Fibroblast of lung (primary cell): ENCODE results near the gene JPH3. TPM values are rescaled to one million over a fixed set of nuclear protein-coding genes. Genes with fewer than 3 reads are reported as not detected.

Experiments used
- DNase-seq, 2 donors: peaks; one replicate each; pipeline versions ENCODE4 v3.0.0 to v3.0.0-alpha.2; 2010; ENCODE audit warnings: low read depth in 2 of 2
- H2AFZ ChIP-seq: 2 replicates; pipeline ENCODE4 v1.5.1; 2012; ENCODE audit warnings: low read length, control low read depth, inconsistent platforms
- H3K27ac ChIP-seq: 2 replicates; pipeline ENCODE4 v1.5.1; 2011; ENCODE audit warnings: low read length, control low read depth; ENCODE audit not compliant: insufficient read depth
- H3K27me3 ChIP-seq: 2 replicates; pipeline ENCODE4 v1.5.1; 2011; ENCODE audit warnings: mild to moderate bottlenecking, low read length; ENCODE audit not compliant: control insufficient read depth, insufficient read depth
- H3K36me3 ChIP-seq: 2 replicates; pipeline ENCODE4 v1.5.1; 2011; ENCODE audit warnings: low read length; ENCODE audit not compliant: control insufficient read depth, insufficient read depth
- H3K4me1 ChIP-seq: 2 replicates; pipeline ENCODE4 v1.5.1; 2011; ENCODE audit warnings: low read length; ENCODE audit not compliant: control insufficient read depth, insufficient read depth; ENCODE audit errors: extremely low read depth
- H3K4me2 ChIP-seq: 2 replicates; pipeline ENCODE4 v1.5.1; 2011; ENCODE audit warnings: low read length, control low read depth; ENCODE audit not compliant: insufficient read depth; ENCODE audit errors: extremely low read depth
- H3K4me3 ChIP-seq, 4 experiments: fragments of 200-600 bp in 1 of 4; sonication (generic) in 1 of 4; replicated peaks in 1 of 4; 2 replicates each; pipeline ENCODE4 v1.5.1; 2011 to 2016; ENCODE audit warnings: low read length in 4 of 4, low read depth in 3 of 4, mild to moderate bottlenecking in 3 of 4, control low read depth in 2 of 4, inconsistent platforms in 1 of 4, mixed read lengths in 1 of 4; ENCODE audit not compliant: insufficient read depth in 1 of 4; ENCODE audit errors: control extremely low read depth in 1 of 4
- H3K79me2 ChIP-seq: 2 replicates; pipeline ENCODE4 v1.5.1; 2012; ENCODE audit warnings: mild to moderate bottlenecking, low read length, inconsistent platforms; ENCODE audit not compliant: control insufficient read depth, insufficient read depth
- H3K9ac ChIP-seq: 2 replicates; pipeline ENCODE4 v1.5.1; 2011; ENCODE audit warnings: mild to moderate bottlenecking, low read length, control low read depth; ENCODE audit not compliant: insufficient read depth
- H3K9me3 ChIP-seq: 2 replicates; pipeline ENCODE4 v1.5.1; 2012; ENCODE audit warnings: low read depth, low read length; ENCODE audit not compliant: control insufficient read depth, insufficient read depth
- H4K20me1 ChIP-seq: 2 replicates; pipeline ENCODE4 v1.5.1; 2011; ENCODE audit warnings: low read length; ENCODE audit not compliant: control insufficient read depth, insufficient read depth; ENCODE audit errors: extremely low read depth
- CTCF ChIP-seq, 2 donors: IDR thresholded peaks in 1 of 2; conservative IDR thresholded peaks in 1 of 2; 1 replicate in 1 of 2; 2 replicates in 1 of 2; pipeline ENCODE4 v1.5.1; 2011 to 2012; ENCODE audit warnings: low read length in 2 of 2, control low read depth in 1 of 2, inconsistent platforms in 1 of 2, low read depth in 1 of 2, mild to moderate bottlenecking in 1 of 2
- EZH2 ChIP-seq: IDR thresholded peaks from 2 replicates; pipeline ENCODE4 v1.5.1; 2012; ENCODE audit warnings: low read length, control low read depth, mild to moderate bottlenecking; ENCODE audit errors: missing control alignments
- polyA plus RNA-seq, 2 donors: library from polyadenylated mRNA; depleted of rRNA in 1 of 2; stranded (reverse) in 1 of 2; unstranded in 1 of 2; fragments of >200 nt; gene quantifications; 2 replicates each; pipeline ENCODE4 v1.2.1, GENCODE V29; 2011 to 2012; ENCODE audit warnings: missing spikeins in 1 of 2
- total RNA-seq: library from RNA; depleted of rRNA; stranded (reverse); fragments of >200 nt; gene quantifications from 2 replicates; pipeline ENCODE4 v1.2.1, GENCODE V29; 2014

JPH3 gene
- total and polyA plus RNA-seq, 2 donors (not counting 1 experiment from before 2014, with no cell fraction given): 0.01 TPM; not detected in 1

DNA sequence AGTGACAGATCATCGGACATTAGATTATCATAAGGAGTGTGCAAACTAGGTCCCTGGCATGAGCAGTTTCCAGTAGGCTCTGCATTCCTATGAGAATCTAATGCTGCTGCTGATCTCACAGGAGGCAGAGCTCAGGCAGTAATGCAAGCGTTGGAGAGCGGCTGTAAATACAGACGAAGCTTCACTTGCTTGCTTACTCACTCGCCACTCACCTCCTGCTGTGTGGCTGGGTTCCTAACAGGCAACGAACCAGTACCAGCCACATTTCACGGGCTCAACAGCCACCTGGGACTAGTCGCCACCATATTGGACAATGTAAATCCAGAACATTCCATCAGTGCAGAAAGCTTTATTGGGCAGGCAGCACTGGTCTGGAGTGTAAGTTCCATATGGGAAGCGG, 7.7 kb downstream of the JPH3 start:
- Histone ChIP-seq H3K4me2 (no peak overlapping the region), H2AFZ (no peak overlapping the region), H3K79me2 (no peaks in the 10 kb centered on the region), H3K27me3 (peaks cover 2% of the 10 kb centered on the region), H3K4me3 (no peak overlapping the region), H3K9ac (no peak overlapping the region), H3K36me3 (no peaks in the 10 kb centered on the region), H4K20me1 (no peaks in the 10 kb centered on the region), H3K4me1 (no peaks in the 10 kb centered on the region), H3K9me3 (no peaks in the 10 kb centered on the region), H3K27ac (no peak overlapping the region)
- TF ChIP-seq EZH2 (no peak), CTCF (conservative IDR thresholded peaks at IDR 0.05 in 1 of 2, IDR thresholded peaks at IDR 0.05 in 1 of 2; ENCODE audit: low read depth in 1 of 2, low read length in 2 of 2) (no peak)
- DNase-seq: no peak

DNA sequence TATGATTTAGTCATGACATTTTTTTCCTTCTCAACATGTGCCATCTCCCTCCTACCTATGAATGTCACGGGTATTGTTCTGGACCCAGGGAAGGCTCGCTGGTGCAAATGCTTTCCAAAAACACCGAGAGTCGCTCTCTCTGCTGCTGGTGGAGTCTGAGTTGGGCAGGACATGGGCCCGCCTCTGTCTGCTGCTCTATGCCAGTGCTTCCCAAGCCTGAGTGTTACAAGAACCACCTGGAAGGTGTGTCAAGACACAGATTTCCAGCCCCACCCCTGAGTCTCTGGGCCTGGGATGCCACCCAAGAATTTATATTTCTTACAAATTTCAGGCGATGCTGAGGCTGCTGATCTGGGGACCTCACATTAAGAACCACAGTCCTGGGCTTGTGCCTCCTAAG, 9.1 kb downstream of the JPH3 start:
- Histone ChIP-seq H3K36me3 (no peaks in the 10 kb centered on the region), H2AFZ (no peak overlapping the region), H3K79me2 (no peaks in the 10 kb centered on the region), H3K4me1 (no peaks in the 10 kb centered on the region), H3K9ac (no peak overlapping the region), H4K20me1 (no peaks in the 10 kb centered on the region), H3K27ac (no peak overlapping the region), H3K4me3 (no peak overlapping the region), H3K4me2 (no peak overlapping the region), H3K9me3 (no peaks in the 10 kb centered on the region), H3K27me3 (no peaks in the 10 kb centered on the region)
- DNase-seq: no peak
- no peak for TF ChIP-seq EZH2
- no peak for TF ChIP-seq CTCF (conservative IDR thresholded peaks at IDR 0.05 in 1 of 2, IDR thresholded peaks at IDR 0.05 in 1 of 2; ENCODE audit: low read depth in 1 of 2, low read length in 2 of 2)

DNA sequence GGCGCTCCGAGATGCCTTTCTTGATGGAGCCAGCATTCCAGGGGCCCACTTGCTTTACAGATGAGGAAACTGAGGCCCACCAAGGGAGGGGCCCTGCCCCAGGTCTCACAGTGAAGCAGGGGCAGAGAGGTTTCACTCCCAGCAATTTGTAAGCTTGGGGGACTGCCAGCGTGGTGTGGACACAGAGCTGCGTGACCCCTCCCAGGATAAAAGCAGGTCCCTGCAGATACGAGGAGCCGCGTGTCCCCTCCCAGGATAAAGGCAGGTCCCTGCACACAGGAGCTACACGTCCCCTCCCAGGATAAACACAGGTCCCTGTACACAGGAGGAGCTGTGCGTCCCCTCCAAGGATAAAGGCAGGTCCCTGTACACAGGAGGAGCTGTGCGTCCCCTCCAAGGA, 11.7 kb downstream of the JPH3 start:
- H3K27me3 ChIP-seq: no peaks in the 10 kb centered on the region
- H3K9me3 ChIP-seq: no peaks in the 10 kb centered on the region
- no peak overlapping the region for H3K4me3 ChIP-seq
- H3K27ac ChIP-seq: no peak overlapping the region
- no peak overlapping the region for H2AFZ ChIP-seq
- H3K4me2 ChIP-seq: no peak overlapping the region
- no peak overlapping the region for H3K9ac ChIP-seq
- TF ChIP-seq CTCF (conservative IDR thresholded peaks at IDR 0.05 in 1 of 2, IDR thresholded peaks at IDR 0.05 in 1 of 2; ENCODE audit: low read depth in 1 of 2, low read length in 2 of 2) (no peak), EZH2 (no peak)
- H4K20me1 ChIP-seq: no peaks in the 10 kb centered on the region
- no peaks in the 10 kb centered on the region for H3K36me3 ChIP-seq
- H3K79me2 ChIP-seq: no peaks in the 10 kb centered on the region
- DNase-seq: no peak
- no peaks in the 10 kb centered on the region for H3K4me1 ChIP-seq
